Heart left ventricle (tissue), 13 donors: ENCODE data around the gene ANXA6.

Source experiments
- POLR2A ChIP-seq, 2 donors: fragments of 450-650 bp; IDR thresholded peaks; one replicate each; pipeline ENCODE4 v1.6.1; 2017; ENCODE audit warnings: antibody characterized with exemption in 2 of 2, mild to moderate bottlenecking in 2 of 2, moderate library complexity in 2 of 2
- TF ChIP-seq, protein P1 (sequence below), 12 donors: fragments of 200-600 bp; sonication (generic) in 4 of 12; IDR thresholded peaks; one replicate each; pipeline versions ENCODE4 v1.5.0 to v1.8.0; 2018 to 2022; ENCODE audit warnings: antibody characterized with exemption in 12 of 12, mild to moderate bottlenecking in 5 of 12
- donor health status: ischemic (EF 13 %, LVEDD 7.1; RV severe dilation, severe dysfunction).
- donor health status: DM: no; HTN: yes; CAD: no.
- donor health status: DM: no; HTN: no; CAD: no.
- donor health status: ischemic (EF 25% LVEDD 6.9; RV normal size, moderate dysfunction).
- donor health status: ischemic (EF 25% LVEDD 5.7; RV mildly dilated, moderate dysfunction).
- donor health status: ischemic (EF 35%, LVEDD 5.7; RV mildly dilated, moderate dysfunction).
- donor health status: nonischemic (EF 11% LVEDD 7.7; RV severe dilation, severe dysfunction).
- donor health status: DM: yes; HTN: yes; CAD: no.
- donor health status: PGD.
- donor health status: ischemic (EF 29% LVEDD 5.4; RV normal size, mild dysfunction).
- donor health status: nonischemic (EF 23%, LVEDD 6.1; RV moderate dilation, normal function).

DNA sequence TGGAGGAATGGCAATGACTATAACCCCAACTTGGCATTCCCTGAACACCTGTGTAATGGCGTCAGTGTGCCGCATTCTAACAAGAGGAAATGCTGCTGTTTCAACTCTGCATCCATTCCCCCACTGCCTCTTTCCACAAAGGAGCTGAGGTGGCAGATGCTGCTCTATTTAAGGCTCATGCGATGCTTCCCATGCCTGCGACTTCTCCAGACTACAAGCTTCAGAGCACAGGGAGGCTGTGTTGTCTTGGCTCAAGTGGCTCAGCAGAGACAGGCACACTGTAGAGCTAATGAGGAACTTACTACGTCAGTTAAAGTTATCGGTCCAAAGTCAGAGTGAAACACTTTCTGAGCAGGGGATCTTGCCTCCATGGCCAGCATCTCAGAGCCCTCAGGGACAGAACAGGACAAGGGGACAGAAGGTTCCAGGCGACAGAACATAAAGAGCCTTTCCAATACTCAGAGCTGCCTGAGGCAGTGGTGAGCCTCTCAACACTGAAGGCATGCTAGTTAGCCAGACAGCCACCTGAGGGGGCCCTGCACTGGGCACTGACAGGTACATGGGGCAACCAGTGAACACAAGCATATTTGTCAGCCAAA is 98.6 kb downstream of the ANXA6 start:
- TF ChIP-seq, protein P1, sequence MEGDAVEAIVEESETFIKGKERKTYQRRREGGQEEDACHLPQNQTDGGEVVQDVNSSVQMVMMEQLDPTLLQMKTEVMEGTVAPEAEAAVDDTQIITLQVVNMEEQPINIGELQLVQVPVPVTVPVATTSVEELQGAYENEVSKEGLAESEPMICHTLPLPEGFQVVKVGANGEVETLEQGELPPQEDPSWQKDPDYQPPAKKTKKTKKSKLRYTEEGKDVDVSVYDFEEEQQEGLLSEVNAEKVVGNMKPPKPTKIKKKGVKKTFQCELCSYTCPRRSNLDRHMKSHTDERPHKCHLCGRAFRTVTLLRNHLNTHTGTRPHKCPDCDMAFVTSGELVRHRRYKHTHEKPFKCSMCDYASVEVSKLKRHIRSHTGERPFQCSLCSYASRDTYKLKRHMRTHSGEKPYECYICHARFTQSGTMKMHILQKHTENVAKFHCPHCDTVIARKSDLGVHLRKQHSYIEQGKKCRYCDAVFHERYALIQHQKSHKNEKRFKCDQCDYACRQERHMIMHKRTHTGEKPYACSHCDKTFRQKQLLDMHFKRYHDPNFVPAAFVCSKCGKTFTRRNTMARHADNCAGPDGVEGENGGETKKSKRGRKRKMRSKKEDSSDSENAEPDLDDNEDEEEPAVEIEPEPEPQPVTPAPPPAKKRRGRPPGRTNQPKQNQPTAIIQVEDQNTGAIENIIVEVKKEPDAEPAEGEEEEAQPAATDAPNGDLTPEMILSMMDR (IDR thresholded peaks at IDR 0.05), result peak in 1 of 12 donors; percentile 9
- TF ChIP-seq POLR2A (IDR thresholded peaks at IDR 0.05), result no peak
